Kidney (tissue), 14 donors: Measurements from ENCODE around the gene CLDN24. TPM values are rescaled to one million over a fixed set of nuclear protein-coding genes. Genes with fewer than 3 reads are reported as not detected.
A peak's percentile ranks its signal among the peaks of the same experiment; 100 is the strongest.

ENCODE experiments used
- DNase-seq, 5 donors: peaks; one replicate each; pipeline ENCODE4 v3.0.0-alpha.2; 2013 to 2020
- FAIRE-seq: peaks from 2 replicates; lab custom pipeline; 2012; peaks lifted over from hg19 to GRCh38; lab: Jason Lieb, UNC
- H3K27ac ChIP-seq, 2 donors: one replicate each; pipeline ENCODE4 v1.7.0; 2013; ENCODE audit warnings: low read depth in 2 of 2, low read length in 2 of 2, inconsistent platforms in 1 of 2
- H3K27me3 ChIP-seq: one replicate; pipeline ENCODE4 v1.7.1; 2013; ENCODE audit warnings: low read length, inconsistent platforms; ENCODE audit not compliant: control insufficient read depth, insufficient read depth
- H3K36me3 ChIP-seq, 3 donors: one replicate each; pipeline versions ENCODE4 v1.7.0 to v1.7.1; 2013; ENCODE audit warnings: low read length in 3 of 3, control low read depth in 1 of 3, inconsistent platforms in 1 of 3; ENCODE audit not compliant: insufficient read depth in 3 of 3, control insufficient read depth in 2 of 3
- H3K4me1 ChIP-seq, 3 donors: one replicate each; pipeline versions ENCODE4 v1.7.0 to v1.7.1; 2013; ENCODE audit warnings: low read length in 3 of 3, inconsistent platforms in 1 of 3, low read depth in 1 of 3; ENCODE audit not compliant: control insufficient read depth in 2 of 3, insufficient read depth in 2 of 3
- H3K4me3 ChIP-seq, 3 donors: one replicate each; pipeline versions ENCODE4 v1.7.0 to v1.8.1; 2013; ENCODE audit warnings: low read length in 3 of 3, control low read depth in 1 of 3, inconsistent platforms in 1 of 3
- H3K9ac ChIP-seq, 3 donors: one replicate each; pipeline versions ENCODE4 v1.7.0 to v1.7.1; 2013; ENCODE audit warnings: low read length in 3 of 3, control low read depth in 1 of 3, inconsistent platforms in 1 of 3
- H3K9me3 ChIP-seq, 3 donors: one replicate each; pipeline versions ENCODE4 v1.7.0 to v1.7.1; 2013; ENCODE audit warnings: low read length in 3 of 3, control low read depth in 1 of 3, inconsistent platforms in 1 of 3; ENCODE audit not compliant: control insufficient read depth in 2 of 3, insufficient read depth in 1 of 3
- intact Hi-C: fragments of 100-400 bp; cut with DNase I; formaldehyde crosslinking; loops from one replicate; pipeline ENCODE4 v1.11.1; 2022
- polyA plus RNA-seq: library from polyadenylated mRNA; stranded (reverse); fragments of 350-450 nt; fragmentation: Illumina TruSeq; extraction: RNeasy Lipid Tissue Mini Kit (QIAGEN cat#74804); gene quantifications from one replicate; pipeline ENCODE4 v1.2.3, GENCODE V29; 2014; ENCODE audit warnings: low read depth, low replicate concordance; ENCODE audit not compliant: insufficient read depth
- total RNA-seq: library from RNA; stranded (reverse); fragmentation: NEBNext Ultra II Directional; extraction: Animal tissue kit (Norgen Biotek cat#: 25700); gene quantifications from one replicate; pipeline ENCODE4 v1.2.1, GENCODE V29; 2021
- TF ChIP-seq, protein P1 (sequence below): IDR thresholded peaks from 3 replicates; pipeline ENCODE4 v1.5.1; 2012; ENCODE audit warnings: mild to moderate bottlenecking, moderate library complexity, borderline replicate concordance; ENCODE audit not compliant: insufficient read depth; ENCODE audit errors: extremely low read depth
- donor health status: control.
- donor health status: control.
- donor health status: control.
- donor health status: control.
- donor health status: control.
- donor health status: DM: yes; HTN: yes; CAD: no.
- donor health status: Normal renal cell carcinoma (clear cell type).

CLDN24 gene
- total and polyA plus RNA-seq, 2 donors from 2014 or later: not detected

DNA sequence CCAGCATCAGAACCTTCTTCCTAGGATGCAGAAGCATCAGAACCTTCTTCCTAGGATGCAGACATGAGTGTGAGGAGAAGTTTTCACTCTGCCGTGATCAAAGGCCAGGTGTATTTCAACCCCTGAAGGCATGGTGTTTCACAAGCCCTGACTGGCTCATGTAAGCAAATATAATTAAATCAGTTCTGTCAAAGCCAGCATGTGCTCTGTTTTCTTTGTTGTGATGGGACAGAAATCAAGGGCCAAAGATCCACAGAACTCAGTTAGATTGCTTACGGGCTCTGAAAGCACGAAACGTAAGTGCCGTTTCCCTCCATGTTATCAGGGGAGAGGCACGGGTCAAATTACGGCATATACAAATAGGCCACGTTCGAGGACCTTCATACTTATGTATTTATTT, 32.0 kb upstream of the CLDN24 start:
- H3K4me1 ChIP-seq: no peaks in the 10 kb centered on the region
- no peaks in the 10 kb centered on the region for H3K36me3 ChIP-seq
- TF ChIP-seq, protein P1, sequence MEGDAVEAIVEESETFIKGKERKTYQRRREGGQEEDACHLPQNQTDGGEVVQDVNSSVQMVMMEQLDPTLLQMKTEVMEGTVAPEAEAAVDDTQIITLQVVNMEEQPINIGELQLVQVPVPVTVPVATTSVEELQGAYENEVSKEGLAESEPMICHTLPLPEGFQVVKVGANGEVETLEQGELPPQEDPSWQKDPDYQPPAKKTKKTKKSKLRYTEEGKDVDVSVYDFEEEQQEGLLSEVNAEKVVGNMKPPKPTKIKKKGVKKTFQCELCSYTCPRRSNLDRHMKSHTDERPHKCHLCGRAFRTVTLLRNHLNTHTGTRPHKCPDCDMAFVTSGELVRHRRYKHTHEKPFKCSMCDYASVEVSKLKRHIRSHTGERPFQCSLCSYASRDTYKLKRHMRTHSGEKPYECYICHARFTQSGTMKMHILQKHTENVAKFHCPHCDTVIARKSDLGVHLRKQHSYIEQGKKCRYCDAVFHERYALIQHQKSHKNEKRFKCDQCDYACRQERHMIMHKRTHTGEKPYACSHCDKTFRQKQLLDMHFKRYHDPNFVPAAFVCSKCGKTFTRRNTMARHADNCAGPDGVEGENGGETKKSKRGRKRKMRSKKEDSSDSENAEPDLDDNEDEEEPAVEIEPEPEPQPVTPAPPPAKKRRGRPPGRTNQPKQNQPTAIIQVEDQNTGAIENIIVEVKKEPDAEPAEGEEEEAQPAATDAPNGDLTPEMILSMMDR: no peak
- DNase-seq (peak in 1 of 5 donors; percentile 7), FAIRE-seq (no peak)
- no peak overlapping the region for H3K9ac ChIP-seq
- no peak overlapping the region for H3K27ac ChIP-seq
- H3K9me3 ChIP-seq: no peaks in the 10 kb centered on the region
- H3K4me3 ChIP-seq: no peak overlapping the region
- no peaks in the 10 kb centered on the region for H3K27me3 ChIP-seq
- intact Hi-C loops: no loop called here

DNA sequence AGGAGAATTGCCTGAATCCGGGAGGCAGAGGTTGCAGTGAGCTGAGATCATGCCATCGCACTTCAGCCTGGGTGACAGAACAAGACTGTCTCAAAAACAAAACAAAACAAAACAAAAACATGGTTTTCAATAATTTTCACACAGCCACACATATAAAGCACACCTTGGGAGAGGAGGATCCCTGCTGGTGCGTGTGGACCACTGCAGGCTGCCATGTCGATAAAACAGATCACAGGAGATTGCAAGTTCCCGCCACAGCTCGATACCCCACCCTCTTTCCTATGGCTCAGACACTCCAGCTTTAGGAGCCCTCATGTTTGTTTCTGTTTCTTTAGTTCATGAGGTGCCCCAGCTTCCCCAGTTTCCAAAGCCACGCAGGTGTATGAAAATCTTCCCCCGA, 31.3 kb upstream of the CLDN24 start:
- peaks cover 0 to 3% (median 0%) of the 10 kb centered on the region in 3 donors for H3K4me1 ChIP-seq
- no peaks in the 10 kb centered on the region for H3K27me3 ChIP-seq
- H3K9ac ChIP-seq: no peak overlapping the region
- TF ChIP-seq, protein P1: no peak
- H3K9me3 ChIP-seq: no peaks in the 10 kb centered on the region
- no peak overlapping the region for H3K4me3 ChIP-seq
- H3K36me3 ChIP-seq: no peaks in the 10 kb centered on the region
- no peak overlapping the region for H3K27ac ChIP-seq
- DNase-seq (no peak), FAIRE-seq (no peak)
- intact Hi-C loops: no loop called here

DNA sequence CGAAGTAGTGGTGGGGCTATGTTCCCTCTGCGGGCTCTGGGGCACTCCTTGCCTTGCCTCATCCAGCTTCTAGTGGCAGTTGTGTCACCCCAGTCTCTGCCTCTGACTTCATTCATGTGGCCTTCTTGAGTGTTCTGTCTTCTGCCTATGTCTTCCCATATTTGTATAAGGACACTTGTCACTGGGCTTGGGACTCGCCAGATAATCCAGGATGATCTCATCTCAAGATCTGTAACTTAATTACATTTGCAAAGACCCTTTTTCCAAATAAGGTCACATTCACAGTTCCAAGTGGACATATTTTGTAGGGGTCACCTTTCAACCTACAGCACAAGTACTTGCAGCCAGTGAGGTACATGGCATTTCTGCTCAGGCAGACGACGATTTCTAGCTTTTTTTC, 30.3 kb upstream of the CLDN24 start:
- no peak for FAIRE-seq
- Histone ChIP-seq H3K9me3 (no peaks in the 10 kb centered on the region), H3K27ac (no peak overlapping the region), H3K36me3 (no peaks in the 10 kb centered on the region), H3K4me1 (peaks cover 0 to 4% (median 0%) of the 10 kb centered on the region in 3 donors), H3K4me3 (no peak overlapping the region), H3K9ac (no peak overlapping the region), H3K27me3 (no peaks in the 10 kb centered on the region)
- intact Hi-C loops: no loop called here
- TF ChIP-seq, protein P1: no peak
- DNase-seq: no peak
